ENCODE data around the gene SLC22A4.

DNA sequence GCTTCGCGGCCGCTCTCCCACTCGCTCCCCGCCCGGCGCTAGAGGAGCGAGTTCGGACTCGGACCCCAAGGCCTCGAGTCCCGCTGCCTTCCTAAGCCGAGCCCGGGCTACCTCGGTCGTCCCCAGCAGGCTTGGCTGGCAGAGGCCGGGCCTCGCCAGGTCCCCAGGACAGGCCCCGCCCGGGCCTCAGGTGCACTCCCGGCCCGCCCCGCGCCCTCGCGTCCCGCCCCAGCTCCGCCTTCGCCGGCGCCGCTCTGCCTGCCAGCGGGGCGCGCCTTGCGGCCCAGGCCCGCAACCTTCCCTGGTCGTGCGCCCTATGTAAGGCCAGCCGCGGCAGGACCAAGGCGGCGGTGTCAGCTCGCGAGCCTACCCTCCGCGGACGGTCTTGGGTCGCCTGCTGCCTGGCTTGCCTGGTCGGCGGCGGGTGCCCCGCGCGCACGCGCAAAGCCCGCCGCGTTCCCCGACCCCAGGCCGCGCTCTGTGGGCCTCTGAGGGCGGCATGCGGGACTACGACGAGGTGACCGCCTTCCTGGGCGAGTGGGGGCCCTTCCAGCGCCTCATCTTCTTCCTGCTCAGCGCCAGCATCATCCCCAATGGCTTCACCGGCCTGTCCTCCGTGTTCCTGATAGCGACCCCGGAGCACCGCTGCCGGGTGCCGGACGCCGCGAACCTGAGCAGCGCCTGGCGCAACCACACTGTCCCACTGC is 75.4 kb downstream of the SLC22A4 start, which contains the start of gene SLC22A5:
- TF ChIP-seq, protein P1, sequence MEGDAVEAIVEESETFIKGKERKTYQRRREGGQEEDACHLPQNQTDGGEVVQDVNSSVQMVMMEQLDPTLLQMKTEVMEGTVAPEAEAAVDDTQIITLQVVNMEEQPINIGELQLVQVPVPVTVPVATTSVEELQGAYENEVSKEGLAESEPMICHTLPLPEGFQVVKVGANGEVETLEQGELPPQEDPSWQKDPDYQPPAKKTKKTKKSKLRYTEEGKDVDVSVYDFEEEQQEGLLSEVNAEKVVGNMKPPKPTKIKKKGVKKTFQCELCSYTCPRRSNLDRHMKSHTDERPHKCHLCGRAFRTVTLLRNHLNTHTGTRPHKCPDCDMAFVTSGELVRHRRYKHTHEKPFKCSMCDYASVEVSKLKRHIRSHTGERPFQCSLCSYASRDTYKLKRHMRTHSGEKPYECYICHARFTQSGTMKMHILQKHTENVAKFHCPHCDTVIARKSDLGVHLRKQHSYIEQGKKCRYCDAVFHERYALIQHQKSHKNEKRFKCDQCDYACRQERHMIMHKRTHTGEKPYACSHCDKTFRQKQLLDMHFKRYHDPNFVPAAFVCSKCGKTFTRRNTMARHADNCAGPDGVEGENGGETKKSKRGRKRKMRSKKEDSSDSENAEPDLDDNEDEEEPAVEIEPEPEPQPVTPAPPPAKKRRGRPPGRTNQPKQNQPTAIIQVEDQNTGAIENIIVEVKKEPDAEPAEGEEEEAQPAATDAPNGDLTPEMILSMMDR (IDR thresholded peaks at IDR 0.05), result no peak
- TF ChIP-seq EZH2 (IDR thresholded peaks at IDR 0.05; ENCODE audit: borderline replicate concordance, insufficient read depth, low read depth, low read length, poor library complexity, severe bottlenecking), result no peak
